GM12892 (cell line): ENCODE measurements around the gene GIMAP5.

ENCODE experiments used
- POLR2A ChIP-seq: IDR thresholded peaks from 2 replicates; pipeline ENCODE4 v1.6.1; 2011; ENCODE audit warnings: low read depth, low read length, control low read depth
- POLR2AphosphoS5 ChIP-seq: IDR thresholded peaks from 2 replicates; pipeline ENCODE4 v1.6.1; 2011; ENCODE audit warnings: low read depth, low read length, control low read depth
- TAF1 ChIP-seq: IDR thresholded peaks from 2 replicates; pipeline ENCODE4 v1.6.1; 2011; ENCODE audit warnings: low read depth, mild to moderate bottlenecking, control low read depth, low read length, borderline replicate concordance

GRCh38 chr7:150715293-150715692, 21.9 kb upstream of the GIMAP5 start:
- TF ChIP-seq TAF1 (no peak), POLR2A (no peak), POLR2AphosphoS5 (no peak)
